NCI-H2196 treated with DMSO at 0.1 percent for 48 hours (cell line): ENCODE results near the gene CEP95.

Experiments used
- DNase-seq: peaks from one replicate; lab custom pipeline; 2025; ENCODE audit not compliant: unreplicated experiment; lab: John Stamatoyannopoulos, UW

The CEP95 gene

DNA sequence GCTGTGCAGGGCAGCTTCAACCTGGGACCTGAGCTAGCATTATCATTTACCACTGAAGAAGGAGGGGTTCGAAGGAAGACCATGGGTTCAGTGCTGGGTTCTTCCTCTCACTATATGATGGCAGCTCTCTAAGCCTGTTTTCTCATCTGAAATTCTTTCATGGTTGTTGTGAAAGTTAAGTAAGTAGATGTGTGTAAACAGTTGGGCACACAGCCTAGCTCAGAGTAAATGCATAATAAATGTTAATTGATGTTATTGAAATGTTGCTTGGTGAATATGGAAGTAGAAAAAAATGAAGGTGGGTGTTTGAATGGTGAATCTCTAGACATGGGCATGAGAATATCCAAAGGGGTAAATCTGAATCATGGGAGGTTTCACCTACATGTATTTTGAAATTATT lies 9.1 kb downstream of the CEP95 start:
- no peak for DNase-seq

DNA sequence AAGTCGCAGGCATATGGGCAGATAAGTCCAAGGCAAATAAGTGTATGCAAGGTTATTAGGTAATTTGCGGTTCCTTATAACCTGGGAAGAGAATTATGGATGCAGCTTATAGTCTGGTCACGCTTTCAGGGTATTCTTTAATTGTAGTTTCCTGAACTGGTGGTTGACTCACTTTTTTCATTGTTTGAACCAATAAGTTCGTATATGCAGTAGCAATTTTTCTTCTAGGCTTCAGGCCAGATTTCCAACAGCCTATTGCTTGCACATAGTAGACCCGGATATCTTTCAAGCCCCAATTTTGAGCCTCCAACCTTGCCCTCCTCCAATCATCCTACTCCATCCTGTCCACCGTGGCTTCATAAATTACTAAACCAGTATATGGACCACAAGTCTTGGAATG lies 12.8 kb downstream of the CEP95 start:
- no peak for DNase-seq

DNA sequence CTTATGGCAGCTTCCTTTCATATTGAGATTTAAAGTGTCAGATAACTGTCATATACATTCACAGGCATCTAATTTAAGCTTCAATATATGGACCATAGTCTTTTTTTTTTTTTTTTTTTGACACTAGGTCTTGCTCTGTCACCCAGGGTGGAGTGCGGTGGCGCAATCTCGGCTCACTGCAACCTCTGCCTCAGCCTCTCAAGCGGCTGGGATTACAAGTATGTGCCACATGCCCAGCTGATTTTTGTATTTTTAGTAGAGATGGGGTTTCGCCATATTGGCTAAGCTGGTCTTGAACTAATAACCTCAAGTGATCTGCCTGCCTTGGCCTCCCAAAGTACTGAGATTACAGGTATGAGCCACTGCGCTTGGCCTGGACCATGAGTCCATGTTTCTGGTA lies 13.6 kb downstream of the CEP95 start:
- DNase-seq, result no peak

DNA sequence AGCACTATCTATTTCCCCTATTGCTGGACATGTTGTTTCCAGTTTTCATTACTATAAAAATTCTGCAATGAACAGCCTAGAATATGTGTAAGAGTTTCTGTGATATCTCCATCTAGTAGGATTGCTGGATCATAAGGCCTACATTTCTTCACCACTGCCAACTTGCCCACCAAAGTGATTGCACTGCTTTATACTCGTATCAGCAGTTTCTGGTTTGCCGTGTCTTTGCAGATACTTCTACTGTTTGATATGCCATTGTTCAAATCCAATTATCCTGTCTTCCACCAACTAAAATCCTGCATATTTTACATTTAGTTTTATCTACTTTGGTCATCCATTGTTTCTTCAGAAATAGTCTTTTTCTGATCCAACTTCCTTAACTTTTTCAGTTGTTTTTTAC lies 21.1 kb downstream of the CEP95 start:
- no peak for DNase-seq

DNA sequence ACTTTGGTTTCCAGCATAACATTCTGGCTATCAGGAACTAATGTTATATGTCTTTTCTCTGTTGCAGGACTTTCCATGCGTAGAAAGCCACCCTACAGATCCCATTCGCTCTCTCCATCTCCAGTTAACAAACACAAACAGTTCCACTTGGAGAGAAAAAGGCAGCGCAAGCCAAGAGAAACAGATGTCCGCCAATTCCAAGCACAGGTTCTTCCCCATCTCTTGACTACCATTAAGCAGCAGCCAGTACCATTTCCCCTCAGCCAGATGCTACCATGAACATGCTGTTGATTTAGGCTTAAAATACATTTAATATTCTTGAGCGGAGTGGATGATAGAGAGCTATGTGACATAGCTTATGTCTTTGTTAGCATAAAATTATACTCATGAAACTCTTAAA lies 22.4 kb downstream of the CEP95 start:
- DNase-seq, result no peak

DNA sequence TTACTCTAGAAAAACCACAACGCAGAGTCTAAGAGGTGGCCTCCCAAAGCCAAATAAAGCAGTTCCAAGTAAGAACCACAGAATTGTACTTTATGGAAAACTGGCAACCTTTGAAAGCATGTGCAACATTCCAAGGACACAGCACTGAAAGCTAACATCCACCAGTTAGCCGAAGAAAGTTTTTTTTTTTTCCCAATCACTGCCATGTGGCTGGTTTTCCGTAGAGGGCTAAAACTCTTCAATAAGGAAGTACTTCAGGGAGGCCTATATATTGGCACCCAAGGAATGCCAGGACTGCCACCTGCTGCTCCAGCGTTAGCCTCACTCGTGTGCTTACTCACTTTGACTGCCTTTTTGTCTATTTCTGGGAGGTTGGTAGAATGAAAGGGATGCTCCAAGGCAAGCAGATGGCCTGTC lies 25.2 kb downstream of the CEP95 start:
- no peak for DNase-seq

DNA sequence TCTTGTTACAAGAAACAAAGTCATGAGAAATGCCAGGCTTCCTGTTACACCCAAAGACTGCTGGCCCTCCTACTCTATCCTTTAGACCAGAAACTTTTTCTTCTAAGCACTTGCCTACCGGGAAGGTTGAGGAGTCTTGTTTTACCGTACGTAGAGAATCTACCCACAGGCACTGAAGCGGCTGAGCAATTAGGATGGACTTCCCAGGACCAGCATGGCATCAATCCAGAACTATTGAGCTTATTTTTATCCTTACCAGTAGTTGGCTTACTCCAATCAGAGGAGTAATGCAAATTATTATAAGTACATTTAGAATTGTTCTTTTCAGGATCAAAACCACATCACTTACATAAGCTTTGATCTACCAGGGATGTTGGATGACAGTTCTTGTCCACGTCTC lies 25.6 kb downstream of the CEP95 start:
- no peak for DNase-seq

DNA sequence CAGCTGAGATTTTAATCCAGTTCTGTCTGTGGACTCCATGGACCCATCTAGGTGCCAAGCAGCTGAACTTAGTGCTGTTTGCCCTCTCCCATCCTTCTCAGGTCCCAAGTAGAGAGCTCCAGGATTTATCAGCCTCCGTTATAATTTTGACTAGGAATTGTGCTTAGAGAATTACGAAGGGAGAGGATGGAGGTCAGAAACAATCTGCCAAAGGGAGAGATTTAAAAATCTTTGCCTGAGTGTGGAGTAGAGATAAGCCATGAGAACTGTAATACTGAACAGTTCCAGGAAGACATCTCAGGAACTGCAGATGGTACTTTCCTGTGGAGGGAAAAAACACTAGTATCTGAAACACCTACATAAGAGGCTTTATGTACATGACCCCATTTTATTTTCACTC lies 27.0 kb downstream of the CEP95 start:
- DNase-seq, result no peak

DNA sequence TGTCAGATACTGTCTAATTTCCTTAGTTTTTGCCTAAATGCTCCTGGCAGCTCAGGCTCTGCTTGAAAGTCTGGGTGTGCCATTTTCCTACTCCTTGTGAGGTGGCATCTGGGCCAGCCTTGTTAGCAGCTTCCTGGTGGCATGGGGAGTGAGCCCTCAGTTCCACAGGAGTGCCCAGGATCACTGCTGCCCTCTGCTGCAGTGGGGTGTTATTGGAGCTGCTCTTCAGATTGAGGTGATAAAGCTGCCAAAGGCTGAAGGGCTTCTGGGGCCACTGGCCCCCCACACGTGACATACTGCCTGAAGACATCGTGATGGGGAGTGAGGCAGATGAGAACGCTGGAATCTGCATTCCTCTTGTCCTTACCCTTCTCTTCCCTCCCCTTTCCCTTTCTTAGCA lies 27.4 kb downstream of the CEP95 start:
- DNase-seq, result no peak

DNA sequence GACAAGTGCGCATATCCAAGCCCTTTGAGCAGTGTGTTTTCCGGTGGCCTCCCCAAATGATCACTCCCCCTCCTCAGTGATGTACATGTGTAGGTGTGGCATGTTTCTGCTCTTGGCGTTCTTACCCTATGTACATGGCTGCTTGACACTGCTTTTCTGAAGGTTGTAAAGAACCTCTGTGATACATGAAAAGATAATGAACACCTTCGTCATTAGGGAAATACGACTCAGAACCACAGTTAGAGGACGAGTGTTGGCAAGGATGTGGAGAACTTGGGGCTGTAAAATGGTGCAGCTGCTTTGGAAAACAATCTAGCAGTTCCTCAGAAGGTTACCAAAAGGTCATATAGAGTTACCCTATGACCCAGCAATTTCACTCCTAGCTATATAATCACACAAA lies 28.6 kb downstream of the CEP95 start:
- DNase-seq, result no peak

DNA sequence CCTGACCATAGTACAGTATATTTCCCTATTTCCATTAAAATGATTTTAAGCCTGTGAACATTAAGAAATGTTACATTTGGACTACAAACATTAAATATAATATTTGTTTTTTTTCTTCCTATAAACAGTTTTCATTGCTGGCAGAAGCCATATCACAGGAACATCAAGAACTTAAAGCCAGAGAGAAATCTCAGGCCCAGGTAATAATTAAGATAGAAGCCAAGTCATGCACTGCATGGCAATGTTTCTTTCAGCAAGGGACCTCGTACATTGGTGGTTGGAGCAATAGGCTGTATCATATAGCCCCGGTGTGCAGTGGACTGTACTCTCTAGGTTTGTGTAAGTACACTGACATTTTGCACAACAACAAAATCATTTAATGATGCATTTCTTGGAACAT lies 30.1 kb downstream of the CEP95 start:
- DNase-seq, result no peak

DNA sequence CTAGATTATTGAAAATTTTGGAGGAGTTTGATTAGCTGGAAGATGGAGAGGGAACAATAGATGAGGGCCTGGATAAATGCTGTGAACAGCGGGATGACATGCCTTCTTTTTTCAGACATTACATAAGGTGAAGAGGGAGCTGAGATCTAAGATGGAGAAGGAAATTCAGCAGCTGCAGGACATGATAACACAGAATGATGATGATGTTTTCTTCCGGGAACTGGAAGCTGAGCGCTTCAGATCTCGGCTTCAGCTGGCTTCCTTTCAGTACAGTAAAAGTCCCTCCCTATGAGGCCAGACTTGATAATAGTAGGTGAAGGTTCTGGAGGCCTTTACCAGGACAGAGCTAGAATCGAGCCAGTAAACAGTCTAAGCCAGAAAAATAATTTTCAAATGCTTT lies 30.7 kb downstream of the CEP95 start:
- no peak for DNase-seq

DNA sequence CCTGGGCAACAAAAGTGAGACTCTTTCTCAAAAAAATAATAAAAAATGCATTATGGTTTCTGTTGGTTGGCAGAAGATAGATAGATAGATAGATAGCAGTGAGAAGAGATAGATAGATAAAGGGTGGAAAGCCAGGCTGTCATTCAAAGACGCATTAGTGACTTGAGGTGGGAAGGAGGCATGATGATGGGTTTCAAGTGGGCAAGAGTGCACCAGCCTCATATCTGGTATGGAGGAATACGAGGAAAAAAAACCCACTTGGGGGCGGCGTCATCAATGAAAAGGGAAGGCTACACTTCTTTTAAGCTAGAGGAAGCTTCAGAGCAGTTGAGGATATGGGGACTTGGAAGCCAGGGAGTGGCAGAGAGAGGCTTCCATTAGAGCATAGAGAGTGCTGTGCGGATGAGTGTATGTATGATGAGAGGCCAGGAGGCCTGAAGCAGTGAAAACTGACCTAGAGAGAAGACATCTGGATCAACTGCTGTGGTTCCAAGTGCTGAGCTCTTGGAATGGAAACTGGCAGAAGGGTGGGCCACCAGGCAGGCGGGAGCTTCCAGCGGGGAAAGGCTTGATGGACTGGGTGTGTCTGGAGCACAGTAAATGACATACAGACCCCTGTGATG lies 31.8 kb downstream of the CEP95 start:
- DNase-seq, result no peak

DNA sequence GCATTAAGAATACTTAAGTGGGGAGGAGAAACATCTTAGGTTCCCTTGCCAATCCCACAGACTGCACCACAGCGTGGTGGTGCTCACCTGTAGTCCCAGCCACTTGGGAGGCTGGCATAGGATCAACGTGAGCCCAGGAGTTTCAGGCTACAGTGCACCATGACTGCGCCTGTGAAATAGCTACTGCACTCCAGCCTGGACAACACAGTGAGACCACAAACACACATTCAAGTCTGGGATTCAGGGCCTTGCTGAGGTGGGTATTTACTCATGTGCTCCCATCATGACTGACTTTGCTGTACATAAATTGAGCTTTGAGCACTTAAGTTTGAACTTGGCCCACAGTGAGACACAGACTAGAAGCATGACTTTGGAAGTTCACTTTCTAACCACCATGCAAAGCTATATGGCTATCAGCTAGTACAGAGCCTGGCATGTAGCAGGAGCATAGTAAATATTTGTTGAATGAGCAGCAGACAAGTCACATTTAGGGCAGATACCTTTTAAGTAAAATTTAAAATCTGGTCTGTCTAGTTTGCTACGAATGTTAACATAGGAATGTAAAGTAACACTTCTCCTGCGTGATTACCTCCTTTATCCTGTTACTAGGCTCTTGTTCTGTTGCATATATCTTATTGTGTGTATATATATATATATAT lies 33.5 kb downstream of the CEP95 start:
- no peak for DNase-seq

DNA sequence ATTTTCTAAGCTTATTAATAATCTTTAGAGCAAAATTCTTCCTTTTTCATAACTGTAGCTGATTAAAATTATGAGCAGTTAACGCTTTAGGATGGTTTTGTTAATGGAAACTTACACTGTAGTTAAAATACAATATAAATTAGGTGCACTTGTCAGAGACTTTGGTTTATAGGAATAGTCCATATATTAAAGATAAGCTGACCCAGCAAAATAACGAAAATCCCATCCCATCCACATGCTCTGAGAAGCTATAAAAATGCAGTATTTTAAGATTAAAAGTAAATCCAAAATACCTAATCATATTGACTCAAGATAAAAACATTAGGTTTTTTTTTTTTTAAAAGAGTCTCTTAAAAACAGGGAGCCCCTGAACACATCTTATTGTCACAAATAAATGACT lies 38.0 kb downstream of the CEP95 start:
- DNase-seq, result no peak

DNA sequence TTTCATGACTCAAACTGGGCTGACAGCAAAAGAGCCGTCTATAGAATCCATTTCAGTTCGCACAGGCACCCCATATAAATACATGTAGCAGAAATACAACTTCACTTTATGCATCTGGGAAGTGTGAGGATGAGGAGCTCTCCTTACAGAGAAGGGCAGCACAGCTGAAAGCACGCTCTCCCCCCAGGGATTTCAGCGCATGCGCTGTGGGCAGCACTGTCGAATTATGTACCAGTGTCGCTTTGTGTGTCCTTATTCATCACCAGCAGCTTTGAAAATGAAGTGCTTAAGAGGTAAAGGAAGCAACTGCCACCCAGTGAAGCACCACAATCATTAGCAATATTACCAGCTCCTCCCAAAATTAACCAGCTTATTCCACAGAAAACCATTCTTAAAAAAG lies 39.9 kb downstream of the CEP95 start:
- DNase-seq, result no peak

DNA sequence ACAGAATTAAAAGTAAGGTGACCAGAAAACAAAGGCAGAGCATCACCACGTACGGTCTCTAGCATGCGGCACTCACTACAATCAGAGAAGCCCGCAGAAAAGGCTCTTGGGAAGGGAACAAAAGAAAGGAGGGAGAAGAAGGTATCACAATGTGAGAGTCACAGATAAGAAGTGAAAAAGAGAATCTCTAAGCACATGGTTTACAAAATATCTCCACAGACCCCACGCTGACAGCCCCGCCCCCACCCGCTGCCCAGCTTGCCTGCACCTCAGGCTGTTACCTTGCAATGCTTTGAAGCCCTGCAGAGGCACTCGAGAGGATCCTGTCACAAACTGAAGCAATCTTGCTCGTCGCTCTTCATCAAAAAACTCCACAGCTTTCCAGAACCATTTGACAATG lies 40.5 kb downstream of the CEP95 start:
- no peak for DNase-seq

DNA sequence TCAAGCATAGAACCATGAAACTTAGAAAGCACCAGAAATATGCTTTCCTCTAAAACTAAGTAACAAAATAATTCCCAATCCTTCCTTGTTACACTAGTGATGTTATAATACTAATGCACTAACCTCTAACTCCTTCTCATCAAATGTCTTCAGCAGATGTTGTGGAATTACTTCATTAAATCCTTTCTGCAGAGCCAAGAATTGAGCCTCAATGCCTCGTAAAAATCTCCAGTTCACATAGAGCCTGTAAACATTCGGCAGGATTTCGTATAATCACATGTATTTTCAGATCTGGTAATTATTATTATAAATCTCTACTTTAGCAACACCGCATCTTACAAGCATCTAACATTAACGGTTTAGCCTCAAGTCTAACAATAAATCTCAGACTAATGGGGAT lies 44.7 kb downstream of the CEP95 start:
- no peak for DNase-seq

DNA sequence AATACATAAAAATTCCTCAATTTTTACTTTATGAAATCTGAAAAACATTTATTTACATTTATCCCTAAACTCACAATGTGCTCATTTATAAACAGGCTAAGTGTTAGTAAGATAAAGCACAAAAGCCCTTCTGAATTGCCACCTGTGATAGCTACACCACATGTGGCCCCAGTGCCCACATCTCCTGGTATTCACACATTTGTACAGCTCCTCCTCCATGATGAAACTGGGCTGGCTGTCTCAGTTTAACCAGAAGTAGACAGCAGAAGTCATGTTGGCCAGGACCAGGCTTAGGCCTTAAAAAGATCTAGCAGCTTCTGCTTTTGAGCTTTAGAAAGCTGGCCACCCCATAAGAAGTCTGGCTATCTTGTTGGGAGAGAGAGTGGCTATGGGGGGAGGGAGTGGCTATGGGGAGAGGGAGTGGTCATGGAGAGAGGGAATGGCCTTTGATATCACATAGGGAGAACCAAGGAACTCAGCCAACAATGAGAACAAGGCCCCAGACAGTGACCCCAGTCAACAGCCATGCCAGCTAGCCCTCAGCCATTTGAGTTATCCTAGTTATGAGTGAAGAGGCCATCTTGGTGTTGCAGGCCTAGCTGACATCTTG lies 47.4 kb downstream of the CEP95 start:
- DNase-seq, result no peak

DNA sequence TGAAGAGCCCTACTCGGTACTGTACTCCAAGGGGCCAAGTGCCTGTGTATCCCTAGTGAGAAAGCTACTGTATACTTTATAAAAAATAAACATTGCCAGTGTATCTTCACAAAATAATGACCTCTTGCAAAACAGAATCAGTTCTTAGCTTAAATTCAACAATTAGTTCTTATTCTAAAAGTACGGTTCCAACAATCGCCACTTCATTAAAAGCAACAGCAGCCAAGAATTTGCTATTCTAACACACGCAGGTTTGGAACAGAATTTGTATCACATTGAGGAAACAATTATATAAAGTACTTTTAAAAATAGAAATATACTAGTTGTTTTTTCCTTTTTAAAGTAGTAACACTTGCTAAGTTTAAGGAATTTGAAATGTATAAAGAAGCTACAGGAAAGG lies 48.5 kb downstream of the CEP95 start:
- DNase-seq, result no peak

DNA sequence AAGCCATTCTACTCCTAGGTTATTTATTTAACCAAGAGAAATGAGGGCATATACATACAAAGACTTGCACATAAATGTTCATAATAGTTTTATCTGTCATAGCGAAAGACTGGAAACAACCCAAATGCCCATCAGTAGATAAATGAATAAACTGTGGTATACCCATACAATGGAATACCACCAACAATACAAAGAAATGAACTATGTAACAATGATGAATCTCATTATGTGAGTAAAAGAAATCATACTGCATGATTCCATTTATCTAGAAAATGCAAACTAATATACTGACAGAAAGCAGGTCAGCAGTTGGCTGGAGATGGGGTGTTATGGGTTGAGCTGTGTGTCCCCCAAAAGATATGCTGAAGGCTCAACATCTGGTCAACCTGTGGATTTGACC lies 57.3 kb downstream of the CEP95 start:
- no peak for DNase-seq

DNA sequence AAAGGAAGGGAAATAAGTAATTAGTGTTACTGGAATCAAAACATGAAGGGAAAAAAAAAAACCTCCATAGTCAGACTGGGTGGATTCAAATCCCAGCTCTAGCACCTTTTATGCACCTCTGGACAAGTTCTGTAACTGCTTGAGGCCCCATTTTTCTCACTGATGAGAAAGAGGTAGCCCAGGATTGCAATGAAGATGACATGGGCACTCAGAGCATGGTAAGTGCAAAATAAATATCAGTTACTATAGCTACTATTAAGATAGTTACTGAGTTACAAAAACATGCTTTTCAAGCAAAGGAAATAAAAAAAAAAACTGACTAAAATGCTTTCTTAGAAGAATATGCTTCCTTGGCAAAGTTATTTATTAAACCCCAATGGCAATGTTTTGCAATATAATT lies 58.8 kb downstream of the CEP95 start:
- no peak for DNase-seq

DNA sequence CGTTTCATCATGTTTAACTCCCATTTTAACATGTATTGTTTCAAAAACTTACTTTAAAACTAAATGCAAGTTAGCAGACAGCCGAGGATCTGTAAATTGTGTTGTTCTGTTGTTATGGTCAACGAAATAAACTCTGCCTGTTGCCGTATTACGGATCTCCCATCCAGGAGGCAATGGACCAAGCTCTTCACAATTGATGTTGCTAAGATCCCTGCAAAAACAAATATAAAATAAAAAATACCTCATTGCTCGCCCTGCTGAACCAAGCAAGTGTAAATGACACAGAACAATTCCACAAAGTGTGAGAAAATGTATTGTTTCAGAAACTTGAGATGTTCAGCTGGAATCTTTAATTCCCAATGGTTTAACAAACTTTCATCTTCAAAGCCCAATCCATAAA lies 65.0 kb downstream of the CEP95 start:
- no peak for DNase-seq
